H9 (cell line): ENCODE measurements around the gene ZNF366. TPM values are rescaled to one million over a fixed set of nuclear protein-coding genes. Genes with fewer than 3 reads are reported as not detected.

Experiments
- DNase-seq: peaks from one replicate; pipeline ENCODE4 v3.0.0-alpha.2; 2017
- H2AFZ ChIP-seq: one replicate; pipeline ENCODE4 v1.6.1; 2013; ENCODE audit warnings: mild to moderate bottlenecking, low read length, control low read depth, moderate library complexity
- H2AK5ac ChIP-seq: 2 replicates; pipeline ENCODE4 v1.6.1; 2013; ENCODE audit warnings: low read length, control low read depth, mixed read lengths; ENCODE audit not compliant: insufficient read length
- H2BK120ac ChIP-seq: one replicate; pipeline ENCODE4 v1.6.1; 2013; ENCODE audit warnings: low read depth, mild to moderate bottlenecking, low read length, control low read depth, inconsistent platforms; ENCODE audit not compliant: poor library complexity, severe bottlenecking
- H2BK12ac ChIP-seq: 2 replicates; pipeline ENCODE4 v1.6.1; 2013; ENCODE audit warnings: low read length, control low read depth, mixed read lengths, low read depth; ENCODE audit not compliant: insufficient read length
- H2BK15ac ChIP-seq: 2 replicates; pipeline ENCODE4 v1.6.1; 2013; ENCODE audit warnings: low read depth, low read length, control low read depth
- H2BK20ac ChIP-seq: one replicate; pipeline ENCODE4 v1.6.1; 2013; ENCODE audit warnings: low read depth, mild to moderate bottlenecking, low read length, control low read depth, inconsistent platforms; ENCODE audit not compliant: poor library complexity, severe bottlenecking
- H2BK5ac ChIP-seq: 2 replicates; pipeline ENCODE4 v1.6.1; 2013; ENCODE audit warnings: low read length, control low read depth, mixed read lengths; ENCODE audit not compliant: insufficient read length
- H3K14ac ChIP-seq: 2 replicates; pipeline ENCODE4 v1.6.1; 2013; ENCODE audit warnings: low read length, control low read depth; ENCODE audit not compliant: insufficient read depth
- H3K18ac ChIP-seq: 2 replicates; pipeline ENCODE4 v1.6.1; 2013; ENCODE audit warnings: low read depth, mild to moderate bottlenecking, mixed read lengths, low read length, control low read depth; ENCODE audit not compliant: insufficient read length
- H3K23ac ChIP-seq: 2 replicates; pipeline ENCODE4 v1.6.1; 2013; ENCODE audit warnings: low read length, control low read depth, mixed read lengths, low read depth; ENCODE audit not compliant: insufficient read length
- H3K23me2 ChIP-seq: 2 replicates; pipeline ENCODE4 v1.6.1; 2013; ENCODE audit warnings: low read depth, mild to moderate bottlenecking, mixed read lengths, low read length, control low read depth; ENCODE audit not compliant: insufficient read length, poor library complexity, severe bottlenecking
- H3K27ac ChIP-seq: 2 replicates; pipeline ENCODE4 v1.5.1; 2013; ENCODE audit warnings: low read length, control low read depth, mixed read lengths, low read depth; ENCODE audit not compliant: insufficient read length
- H3K27me3 ChIP-seq: 2 replicates; pipeline ENCODE4 v1.6.1; 2013; ENCODE audit warnings: low read length, control low read depth, inconsistent platforms; ENCODE audit not compliant: insufficient read depth
- H3K4ac ChIP-seq: 2 replicates; pipeline ENCODE4 v1.6.1; 2013; ENCODE audit warnings: low read depth, mild to moderate bottlenecking, control low read depth, inconsistent platforms, low read length, moderate library complexity
- H3K4me1 ChIP-seq: 2 replicates; pipeline ENCODE4 v1.6.1; 2013; ENCODE audit warnings: low read length, control low read depth, inconsistent platforms; ENCODE audit not compliant: insufficient read depth
- H3K4me2 ChIP-seq: 2 replicates; pipeline ENCODE4 v1.6.1; 2013; ENCODE audit warnings: low read length, control low read depth, mixed read lengths; ENCODE audit not compliant: insufficient read length, insufficient read depth
- H3K56ac ChIP-seq: 2 replicates; pipeline ENCODE4 v1.6.1; 2013; ENCODE audit warnings: low read depth, mild to moderate bottlenecking, mixed read lengths, low read length, control low read depth; ENCODE audit not compliant: insufficient read length
- H3K79me1 ChIP-seq: 2 replicates; pipeline ENCODE4 v1.6.1; 2013; ENCODE audit warnings: low read depth, mild to moderate bottlenecking, moderate library complexity, low read length, control low read depth, inconsistent platforms; ENCODE audit not compliant: insufficient read depth, poor library complexity, severe bottlenecking
- H3K79me2 ChIP-seq: 2 replicates; pipeline ENCODE4 v1.6.1; 2013; ENCODE audit warnings: low read length, control low read depth, inconsistent platforms; ENCODE audit not compliant: insufficient read depth
- H3K9ac ChIP-seq: 2 replicates; pipeline ENCODE4 v1.6.1; 2013; ENCODE audit warnings: low read length, control low read depth, mixed read lengths; ENCODE audit not compliant: insufficient read length; ENCODE audit errors: extremely low read depth
- H3K9me3 ChIP-seq: one replicate; pipeline ENCODE4 v1.6.1; 2013; ENCODE audit warnings: low read depth, low read length, inconsistent platforms; ENCODE audit not compliant: control insufficient read depth
- H3T11ph ChIP-seq: one replicate; pipeline ENCODE4 v1.6.1; 2013; ENCODE audit warnings: mild to moderate bottlenecking, low read length, control low read depth, inconsistent platforms
- H4K20me1 ChIP-seq: one replicate; pipeline ENCODE4 v1.6.1; 2013; ENCODE audit not compliant: control insufficient read depth, insufficient read length, insufficient read depth
- H4K5ac ChIP-seq: 2 replicates; pipeline ENCODE4 v1.6.1; 2013; ENCODE audit warnings: low read depth, mild to moderate bottlenecking, mixed read lengths, low read length, control low read depth; ENCODE audit not compliant: insufficient read length
- H4K8ac ChIP-seq: replicated peaks from 2 replicates; pipeline ENCODE4 v1.6.1; 2013; ENCODE audit warnings: low read length, control low read depth, mixed read lengths, low read depth; ENCODE audit not compliant: insufficient read length
- H4K91ac ChIP-seq: 2 replicates; pipeline ENCODE4 v1.6.1; 2013; ENCODE audit warnings: low read depth, mild to moderate bottlenecking, moderate library complexity, mixed read lengths, low read length, control low read depth; ENCODE audit not compliant: insufficient read length
- H3K27ac Mint-ChIP-seq, 3 experiments: 2 replicates in 2 of 3; 3 replicates in 1 of 3; pipeline ENCODE4 v1.8.0; 2020 to 2021; ENCODE audit warnings: mixed read lengths in 3 of 3, mild to moderate bottlenecking in 1 of 3, moderate library complexity in 1 of 3
- H3K27me3 Mint-ChIP-seq: 2 replicates; pipeline ENCODE4 v1.8.0; 2021; ENCODE audit warnings: low read depth, mild to moderate bottlenecking, moderate library complexity, mixed read lengths
- H3K36me3 Mint-ChIP-seq, 3 experiments: 2 replicates in 2 of 3; 3 replicates in 1 of 3; pipeline ENCODE4 v1.8.0; 2020 to 2021; ENCODE audit warnings: low read depth in 3 of 3, mixed read lengths in 3 of 3; ENCODE audit not compliant: insufficient read depth in 1 of 3
- H3K4me1 Mint-ChIP-seq, 2 experiments: 2 replicates each; pipeline ENCODE4 v1.8.0; 2020; ENCODE audit warnings: mixed read lengths in 2 of 2
- H3K4me3 Mint-ChIP-seq, 2 experiments: 2 replicates in 1 of 2; 3 replicates in 1 of 2; pipeline ENCODE4 v1.8.0; 2020 to 2021; ENCODE audit warnings: mild to moderate bottlenecking in 2 of 2, mixed read lengths in 2 of 2, moderate library complexity in 1 of 2
- H3K9me3 Mint-ChIP-seq, 2 experiments: 2 replicates in 1 of 2; 3 replicates in 1 of 2; pipeline ENCODE4 v1.8.0; 2020; ENCODE audit warnings: mild to moderate bottlenecking in 2 of 2, mixed read lengths in 2 of 2, moderate library complexity in 1 of 2
- CTCF ChIP-seq: fragments of 200-600 bp; sonication (generic); conservative IDR thresholded peaks from 3 replicates; pipeline ENCODE4 v1.8.0; 2021; ENCODE audit warnings: antibody characterized with exemption, mild to moderate bottlenecking
- WGBS: extraction: QIAGEN DNeasy Blood & Tissue Kit; methylation state at CpG from one replicate; pipeline ENCODE4 v1.1.7; 2013; ENCODE audit warnings: missing lambda C conversion rate, low lambda C conversion rate, mixed read lengths; ENCODE audit not compliant: insufficient read length; ENCODE audit errors: extremely low coverage; 5-methylcytosine and 5-hydroxymethylcytosine counted together
- total RNA-seq: library from RNA; stranded (reverse); gene quantifications from 2 replicates; pipeline ENCODE4 v1.2.1, GENCODE V29; 2021

Gene ZNF366
- total RNA-seq, 1 experiment from 2014 or later, result not detected

DNA sequence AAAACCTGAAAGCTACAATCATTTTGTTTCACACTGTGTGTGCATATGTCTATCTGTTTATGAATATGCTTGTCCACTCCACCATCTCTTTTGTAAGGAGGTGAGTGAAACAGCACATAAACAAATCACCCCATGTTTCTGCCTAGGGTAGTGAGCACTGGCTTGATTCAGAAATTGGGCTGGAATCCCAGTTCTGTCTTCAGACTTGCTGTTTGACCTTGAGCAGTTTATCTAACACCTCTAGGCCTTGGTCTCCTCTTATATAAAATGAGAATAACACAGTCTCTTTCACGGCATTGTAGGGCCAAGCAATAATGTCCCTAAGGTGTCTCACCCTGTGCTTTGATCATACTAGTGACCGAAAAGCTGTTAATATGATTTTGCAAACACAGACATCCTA, 61.2 kb downstream of the ZNF366 start:
- H3T11ph ChIP-seq, result no peak overlapping the region
- no peaks in the 10 kb centered on the region for H3K79me1 ChIP-seq
- H2BK15ac ChIP-seq, result no peak overlapping the region
- H4K20me1 ChIP-seq, result no peaks in the 10 kb centered on the region
- no peaks in the 10 kb centered on the region for H3K36me3 Mint-ChIP-seq
- H4K5ac ChIP-seq, result no peak overlapping the region
- no peak overlapping the region for H3K27ac ChIP-seq
- H4K8ac ChIP-seq, result no peak overlapping the region
- no peaks in the 10 kb centered on the region for H3K27me3 ChIP-seq
- H3K4me3 Mint-ChIP-seq, result no peak overlapping the region
- H3K79me2 ChIP-seq, result no peaks in the 10 kb centered on the region
- no peak overlapping the region for H3K56ac ChIP-seq
- no peak overlapping the region for H4K91ac ChIP-seq
- no peak overlapping the region for H2AFZ ChIP-seq
- H2BK5ac ChIP-seq, result no peak overlapping the region
- H2BK20ac ChIP-seq, result no peak overlapping the region
- no peaks in the 10 kb centered on the region for H3K9me3 Mint-ChIP-seq
- H3K18ac ChIP-seq, result no peak overlapping the region
- no peaks in the 10 kb centered on the region for H3K23me2 ChIP-seq
- no peak overlapping the region for H3K14ac ChIP-seq
- no peak for DNase-seq
- H3K27ac Mint-ChIP-seq, result no peak overlapping the region
- H3K4me1 Mint-ChIP-seq, result peaks cover 4 to 8% of the 10 kb centered on the region in 2 experiments
- H3K23ac ChIP-seq, result no peak overlapping the region
- no peak overlapping the region for H2AK5ac ChIP-seq
- H3K4ac ChIP-seq, result no peak overlapping the region
- no peaks in the 10 kb centered on the region for H3K9me3 ChIP-seq
- H3K27me3 Mint-ChIP-seq, result peaks cover 2% of the 10 kb centered on the region
- no peaks in the 10 kb centered on the region for H3K4me1 ChIP-seq
- no peak overlapping the region for H3K4me2 ChIP-seq
- no peak for TF ChIP-seq CTCF
- no peak overlapping the region for H3K9ac ChIP-seq
- no peak overlapping the region for H2BK120ac ChIP-seq
- H2BK12ac ChIP-seq, result no peak overlapping the region
- WGBS, result no CpG with 5 or more reads among the region's 2 CpGs
